NB4 (cell line): ENCODE results near the gene TMCC1.

Experiments
- DNase-seq: peaks from one replicate; pipeline ENCODE4 v3.0.0; 2010; ENCODE audit warnings: low read depth
- H3K4me3 ChIP-seq: one replicate; pipeline ENCODE4 v1.5.1; 2011; ENCODE audit warnings: mild to moderate bottlenecking, low read depth, low read length, moderate library complexity
- CTCF ChIP-seq: IDR thresholded peaks from one replicate; pipeline ENCODE4 v1.5.1; 2012; ENCODE audit warnings: low read depth, low read length
- MAX ChIP-seq: IDR thresholded peaks from 2 replicates; pipeline ENCODE4 v1.6.1; 2011; ENCODE audit warnings: low read depth, low read length
- MYC ChIP-seq: IDR thresholded peaks from 2 replicates; pipeline ENCODE4 v1.6.1; 2011; ENCODE audit warnings: low read depth, low read length
- POLR2A ChIP-seq: IDR thresholded peaks from 2 replicates; pipeline ENCODE4 v1.6.1; 2011; ENCODE audit warnings: mild to moderate bottlenecking; ENCODE audit not compliant: insufficient read length; ENCODE audit errors: extremely low read depth

The TMCC1 gene

GRCh38 chr3:129604767-129605166 lies 288.7 kb downstream of the TMCC1 start:
- H3K4me3 ChIP-seq, result peak overlapping the region; percentile 70
- DNase-seq, result no peak
- TF ChIP-seq MAX (no peak), MYC (no peak), POLR2A (no peak), CTCF (no peak)

- no peak for DNase-seq
- TF ChIP-seq CTCF (no peak), MAX (no peak), MYC (no peak), POLR2A (no peak)
- peak overlapping the region; percentile 70 for H3K4me3 ChIP-seq
Observed at GRCh38 chr3:129603991-129604749, 289.3 kb downstream of the TMCC1 start.

- no peak for DNase-seq
- TF ChIP-seq POLR2A (no peak), CTCF (no peak), MAX (no peak), MYC (no peak)
- H3K4me3 ChIP-seq, result peak overlapping the region; percentile 70
Observed at GRCh38 chr3:129603561-129603942, 290.0 kb downstream of the TMCC1 start.

DNA sequence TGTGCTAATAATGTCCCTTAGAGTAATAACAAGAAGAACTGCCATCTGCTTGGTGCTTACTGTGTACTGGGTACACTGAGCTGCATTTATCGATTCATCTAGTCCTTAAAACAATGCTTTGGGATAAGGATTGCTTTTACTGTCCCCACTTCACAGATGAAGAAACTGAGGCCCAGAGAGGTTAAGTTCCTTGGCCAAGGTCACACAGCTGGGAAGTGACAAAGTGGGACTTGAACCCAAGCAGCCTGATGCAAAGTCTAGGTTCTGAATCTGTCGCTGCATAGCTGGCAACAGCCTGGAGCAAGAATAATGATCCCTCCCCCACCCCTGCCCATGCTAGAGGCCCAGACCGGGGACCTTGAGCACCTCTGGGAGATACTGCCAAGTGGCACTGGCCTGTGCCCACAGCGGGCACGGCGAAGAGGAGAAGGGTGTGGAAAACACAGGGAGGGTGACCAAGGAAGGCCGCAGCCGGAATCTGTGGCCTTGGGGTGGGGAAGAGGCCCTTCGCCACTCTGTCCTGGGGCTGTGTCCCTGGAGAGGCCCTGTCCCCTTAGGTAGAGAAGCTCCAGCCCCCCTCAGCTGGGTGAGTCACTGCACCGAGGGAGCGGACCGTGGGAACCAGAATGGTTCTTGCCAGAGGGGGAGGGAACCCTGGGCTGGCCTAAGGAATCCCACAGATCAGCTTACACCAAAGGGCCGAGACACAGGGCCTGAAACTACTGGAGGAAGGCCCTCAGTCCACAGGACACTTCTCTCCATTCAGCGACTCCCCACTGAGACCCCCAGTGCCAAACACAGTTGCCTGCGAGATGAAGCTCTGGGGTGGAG lies 290.6 kb downstream of the TMCC1 start:
- TF ChIP-seq MYC (no peak), CTCF (no peak), MAX (no peak), POLR2A (no peak)
- DNase-seq, result peak; percentile 65
- peak overlapping the region; percentile 70 for H3K4me3 ChIP-seq

DNA sequence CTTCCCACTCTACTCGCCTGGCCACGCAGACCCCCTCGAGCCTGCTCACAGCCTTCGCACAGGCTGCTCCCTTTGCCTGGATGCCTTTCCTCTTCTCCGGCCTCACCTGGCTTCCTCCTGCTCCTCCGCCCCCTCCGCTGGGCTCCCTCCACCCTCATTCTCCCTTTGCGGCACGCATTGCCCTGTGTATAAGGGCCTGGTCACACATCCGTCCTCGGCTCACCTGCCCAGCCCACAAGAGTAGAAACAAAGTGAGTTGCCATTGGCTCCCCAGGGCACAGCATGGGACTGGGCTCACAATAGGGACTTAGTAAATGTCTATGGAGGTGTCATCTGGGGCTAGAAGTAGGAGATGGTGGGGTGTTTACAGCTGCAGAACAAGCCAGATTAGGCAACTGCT lies 291.2 kb downstream of the TMCC1 start:
- DNase-seq, result no peak
- no peak for TF ChIP-seq MAX
- TF ChIP-seq CTCF, result no peak
- no peak for TF ChIP-seq MYC
- no peak for TF ChIP-seq POLR2A
- peak overlapping the region; percentile 70 for H3K4me3 ChIP-seq
